H1 (cell line): ENCODE data around the gene TINAG. TPM values are rescaled to one million over a fixed set of nuclear protein-coding genes. Genes with fewer than 3 reads are reported as not detected.

ENCODE experiments used
- CTCF ChIA-PET: fragments of 300-600 bp; sonication (Branson Sonifier 250); formaldehyde crosslinking; loops from one replicate; lab custom pipeline; 2021; ENCODE audit not compliant: partially characterized antibody; lab: Charles Lee
- POLR2A ChIA-PET: fragments of 300-600 bp; sonication (Branson Sonifier 250); formaldehyde crosslinking; loops from one replicate; lab custom pipeline; 2021; ENCODE audit warnings: inconsistent platforms; ENCODE audit not compliant: partially characterized antibody; lab: Charles Lee
- DNase-seq, 2 experiments: peaks; one replicate each; pipeline versions ENCODE4 v3.0.0 to v3.0.0-alpha.2; 2010 to 2022; ENCODE audit warnings: low spot score in 2 of 2, low read depth in 1 of 2, mixed read lengths in 1 of 2
- FAIRE-seq: peaks from 2 replicates; lab custom pipeline; 2011; peaks lifted over from hg19 to GRCh38; lab: Jason Lieb, UNC
- H2AFZ ChIP-seq: 2 replicates; pipeline ENCODE4 v1.8.1; 2012; ENCODE audit warnings: low read length, inconsistent platforms
- H2AK5ac ChIP-seq: 2 replicates; pipeline ENCODE4 v1.6.1; 2013; ENCODE audit warnings: low read depth, low read length
- H2BK120ac ChIP-seq: replicated peaks from 2 replicates; pipeline ENCODE3; 2013; ENCODE audit warnings: low read depth, low read length, inconsistent platforms
- H2BK12ac ChIP-seq: 2 replicates; pipeline ENCODE4 v1.6.1; 2013; ENCODE audit warnings: low read depth, low read length
- H2BK15ac ChIP-seq: 2 replicates; pipeline ENCODE4 v1.6.1; 2013; ENCODE audit warnings: low read length
- H2BK20ac ChIP-seq: 2 replicates; pipeline ENCODE4 v1.6.1; 2013; ENCODE audit warnings: low read length
- H2BK5ac ChIP-seq: 2 replicates; pipeline ENCODE4 v1.6.1; 2013; ENCODE audit warnings: low read depth, low read length
- H3K14ac ChIP-seq: 2 replicates; pipeline ENCODE4 v1.6.1; 2013; ENCODE audit warnings: inconsistent platforms; ENCODE audit not compliant: insufficient read length
- H3K18ac ChIP-seq: 2 replicates; pipeline ENCODE4 v1.6.1; 2013; ENCODE audit warnings: low read length; ENCODE audit errors: extremely low read depth
- H3K23ac ChIP-seq: 2 replicates; pipeline ENCODE4 v1.6.1; 2013; ENCODE audit warnings: inconsistent platforms; ENCODE audit not compliant: insufficient read length
- H3K23me2 ChIP-seq: 2 replicates; pipeline ENCODE4 v1.6.1; 2013; ENCODE audit warnings: low read depth, low read length
- H3K27ac ChIP-seq: 2 replicates; pipeline ENCODE4 v1.6.1; 2011; ENCODE audit warnings: low read depth, low read length, inconsistent platforms
- H3K27me3 ChIP-seq, 4 experiments: replicated peaks in 1 of 4; 1 replicate in 1 of 4; 2 replicates in 3 of 4; pipeline versions ENCODE4 v1.6.1 to v1.8.1; 2011 to 2013; ENCODE audit warnings: low read length in 3 of 4, mild to moderate bottlenecking in 3 of 4, inconsistent platforms in 2 of 4, mixed read lengths in 2 of 4, moderate library complexity in 1 of 4; ENCODE audit not compliant: control insufficient read depth in 3 of 4, insufficient read depth in 3 of 4; ENCODE audit errors: extremely low read depth in 1 of 4
- H3K36me3 ChIP-seq, 4 experiments: 2 replicates each; pipeline versions ENCODE4 v1.6.1 to v1.8.1; 2011 to 2013; ENCODE audit warnings: mild to moderate bottlenecking in 4 of 4, low read length in 3 of 4, moderate library complexity in 2 of 4, control low read depth in 1 of 4, inconsistent platforms in 1 of 4; ENCODE audit not compliant: insufficient read depth in 4 of 4, control insufficient read depth in 2 of 4
- H3K4ac ChIP-seq: replicated peaks from 2 replicates; pipeline ENCODE3; 2013; ENCODE audit warnings: low read length, low read depth, mixed read lengths, inconsistent platforms; ENCODE audit not compliant: insufficient read length
- H3K4me1 ChIP-seq, 4 experiments: replicated peaks in 1 of 4; 1 replicate in 1 of 4; 2 replicates in 3 of 4; pipeline versions ENCODE4 v1.6.1 to v1.8.1; 2011 to 2013; ENCODE audit warnings: low read length in 3 of 4, inconsistent platforms in 2 of 4, mixed read lengths in 1 of 4; ENCODE audit not compliant: insufficient read depth in 4 of 4, control insufficient read depth in 3 of 4
- H3K4me2 ChIP-seq, 2 experiments: 2 replicates each; pipeline versions ENCODE4 v1.6.1 to v1.8.1; 2011 to 2013; ENCODE audit warnings: low read depth in 2 of 2, low read length in 2 of 2, control low read depth in 1 of 2, inconsistent platforms in 1 of 2, mild to moderate bottlenecking in 1 of 2; ENCODE audit not compliant: insufficient read depth in 1 of 2
- H3K4me3 ChIP-seq, 4 experiments: fragments of 200-600, 300-600 bp in 1 of 4; sonication (generic), shearing (Covaris generic), sonication (Bioruptor Twin) in 1 of 4; 2 replicates each; pipeline versions ENCODE4 v1.5.1 to v1.8.1; 2011 to 2016; ENCODE audit warnings: low read length in 4 of 4, low read depth in 3 of 4, control low read depth in 2 of 4, inconsistent platforms in 2 of 4, mild to moderate bottlenecking in 2 of 4, mixed read lengths in 1 of 4, moderate library complexity in 1 of 4; ENCODE audit not compliant: insufficient read depth in 2 of 4; ENCODE audit errors: extremely low read depth in 1 of 4
- H3K56ac ChIP-seq: replicated peaks from 2 replicates; pipeline ENCODE3; 2013; ENCODE audit warnings: low read depth, mild to moderate bottlenecking, mixed read lengths, low read length, inconsistent platforms; ENCODE audit not compliant: insufficient read length
- H3K79me1 ChIP-seq: 2 replicates; pipeline ENCODE4 v1.6.1; 2013; ENCODE audit warnings: low read depth, low read length, control low read depth
- H3K79me2 ChIP-seq, 2 experiments: 2 replicates each; pipeline versions ENCODE4 v1.6.1 to v1.8.1; 2012 to 2013; ENCODE audit warnings: low read length in 2 of 2, mild to moderate bottlenecking in 2 of 2, inconsistent platforms in 1 of 2; ENCODE audit not compliant: insufficient read depth in 2 of 2, control insufficient read depth in 1 of 2
- H3K9ac ChIP-seq, 4 experiments: replicated peaks in 1 of 4; 1 replicate in 1 of 4; 2 replicates in 3 of 4; pipeline versions ENCODE4 v1.6.1 to v1.8.1; 2011 to 2013; ENCODE audit warnings: low read depth in 3 of 4, low read length in 3 of 4, control low read depth in 2 of 4, mild to moderate bottlenecking in 2 of 4, moderate library complexity in 2 of 4, inconsistent platforms in 1 of 4; ENCODE audit errors: extremely low read depth in 1 of 4
- H3K9me3 ChIP-seq, 2 experiments: 2 replicates each; pipeline versions ENCODE4 v1.6.1 to v1.8.1; 2012 to 2013; ENCODE audit warnings: mild to moderate bottlenecking in 2 of 2, moderate library complexity in 2 of 2, control low read depth in 1 of 2, inconsistent platforms in 1 of 2, low read depth in 1 of 2, low read length in 1 of 2, mixed read lengths in 1 of 2; ENCODE audit not compliant: insufficient read depth in 2 of 2
- H4K20me1 ChIP-seq, 2 experiments: replicated peaks in 1 of 2; 2 replicates each; pipeline versions ENCODE3 to v1.8.1; 2011 to 2013; ENCODE audit warnings: inconsistent platforms in 2 of 2, low read length in 2 of 2, mild to moderate bottlenecking in 1 of 2; ENCODE audit not compliant: insufficient read depth in 2 of 2, control insufficient read depth in 1 of 2
- H4K5ac ChIP-seq: 2 replicates; pipeline ENCODE4 v1.6.1; 2013; ENCODE audit warnings: low read length, low read depth, mixed read lengths, inconsistent platforms; ENCODE audit not compliant: insufficient read length
- H4K8ac ChIP-seq: 2 replicates; pipeline ENCODE4 v1.8.0; 2013; ENCODE audit warnings: mild to moderate bottlenecking, moderate library complexity, low read length, inconsistent platforms; ENCODE audit not compliant: insufficient read depth; ENCODE audit errors: extremely low read depth
- H4K91ac ChIP-seq: replicated peaks from 2 replicates; pipeline ENCODE3; 2013; ENCODE audit warnings: low read length, mixed read lengths, inconsistent platforms; ENCODE audit not compliant: insufficient read length
- ASH2L ChIP-seq: fragments of 200-600, 300-600 bp; sonication (generic); IDR thresholded peaks from one replicate; pipeline ENCODE4 v1.7.1; 2017; ENCODE audit warnings: low read length
- ATF2 ChIP-seq: IDR thresholded peaks from 2 replicates; pipeline ENCODE4 v1.6.1; 2012; ENCODE audit warnings: low read length, inconsistent platforms
- BCL11A ChIP-seq, 2 experiments: IDR thresholded peaks; one replicate each; pipeline ENCODE4 v1.6.1; 2011; ENCODE audit warnings: low read depth in 2 of 2, low read length in 2 of 2, mild to moderate bottlenecking in 2 of 2
- CBX8 ChIP-seq: fragments of 300-800, 300-1000 bp; sonication (generic); IDR thresholded peaks from 2 replicates; pipeline ENCODE4 v1.7.1; 2016; ENCODE audit warnings: low read depth, low read length, borderline replicate concordance
- E2F6 ChIP-seq: IDR thresholded peaks from 2 replicates; pipeline ENCODE4 v1.6.1; 2012; ENCODE audit warnings: inconsistent platforms
- EGR1 ChIP-seq: IDR thresholded peaks from 2 replicates; pipeline ENCODE4 v1.6.1; 2011; ENCODE audit warnings: low read depth, low read length, borderline replicate concordance
- EZH2 ChIP-seq: fragments of 200-600 bp; sonication (generic); IDR thresholded peaks from 2 replicates; pipeline ENCODE4 v1.7.1; 2012; ENCODE audit warnings: low read depth, mild to moderate bottlenecking, moderate library complexity, low read length, inconsistent platforms; ENCODE audit not compliant: severe bottlenecking
- KDM4A ChIP-seq: IDR thresholded peaks from one replicate; pipeline ENCODE4 v1.7.1; 2012; ENCODE audit warnings: low read depth, mild to moderate bottlenecking, moderate library complexity, low read length, inconsistent platforms; ENCODE audit not compliant: severe bottlenecking
- POLR2A ChIP-seq, 2 experiments: IDR thresholded peaks; 1 replicate in 1 of 2; 2 replicates in 1 of 2; pipeline ENCODE4 v1.6.1; 2011; ENCODE audit warnings: low read depth in 2 of 2, low read length in 2 of 2, mild to moderate bottlenecking in 2 of 2; ENCODE audit errors: control extremely low read depth in 1 of 2
- RFX5 ChIP-seq: IDR thresholded peaks from 2 replicates; pipeline ENCODE4 v1.6.1; 2011; ENCODE audit warnings: low read depth, low read length, improper control_type of control experiment, borderline replicate concordance
- SP4 ChIP-seq: IDR thresholded peaks from 2 replicates; pipeline ENCODE4 v1.6.1; 2012; ENCODE audit warnings: low read length, inconsistent platforms
- TAF1 ChIP-seq: IDR thresholded peaks from 2 replicates; pipeline ENCODE4 v1.6.1; 2011; ENCODE audit warnings: mild to moderate bottlenecking, low read depth, low read length
- USF2 ChIP-seq: IDR thresholded peaks from 2 replicates; pipeline ENCODE4 v1.6.1; 2011; ENCODE audit warnings: low read length, improper control_type of control experiment
- polyA plus RNA-seq, 7 experiments: library from polyadenylated mRNA; depleted of rRNA in 3 of 7; stranded (reverse) in 5 of 7; unstranded in 2 of 7; fragments of >200 nt in 5 of 7; fragments of 200-250 nt in 2 of 7; gene quantifications; 1 replicate in 5 of 7; 2 replicates in 1 of 7; 4 replicates in 1 of 7; pipeline versions ENCODE4 v1.2.1 to v1.2.3, GENCODE V29; 2011 to 2013; ENCODE audit warnings: missing spikeins in 2 of 7, mixed read lengths in 2 of 7
- total RNA-seq: library from RNA; stranded (reverse); fragmentation: NEBNext Ultra II Directional; extraction: Animal tissue kit (Norgen Biotek cat#: 25700); gene quantifications from 2 replicates; pipeline ENCODE4 v1.2.1, GENCODE V29; 2021

The TINAG gene
- total and polyA plus RNA-seq, 2 of the 8 experiments (the other 6 are each of a cell fraction or from before 2014, with no cell fraction given), result not detected

GRCh38 chr6:54260025-54260424 lies 48.2 kb upstream of the TINAG start:
- ChIA-PET POLR2A (no interaction called here), CTCF (no interaction called here)
- H4K20me1 ChIP-seq, result no peaks in the 10 kb centered on the region
- no peak overlapping the region for H2BK20ac ChIP-seq
- H4K91ac ChIP-seq, result no peak overlapping the region
- H3K14ac ChIP-seq, result no peak overlapping the region
- no peak for DNase-seq
- H3K9ac ChIP-seq, result no peak overlapping the region
- H2BK5ac ChIP-seq, result no peak overlapping the region
- H3K27me3 ChIP-seq, result no peaks in the 10 kb centered on the region
- no peak overlapping the region for H3K56ac ChIP-seq
- no peak overlapping the region for H2BK15ac ChIP-seq
- no peak overlapping the region for H3K4ac ChIP-seq
- no peaks in the 10 kb centered on the region for H3K9me3 ChIP-seq
- no peak overlapping the region for H3K4me2 ChIP-seq
- H3K18ac ChIP-seq, result no peak overlapping the region
- peaks cover 0 to 12% (median 0%) of the 10 kb centered on the region in 4 experiments; a peak in 2 of 7 replicates for H3K4me1 ChIP-seq
- H2AK5ac ChIP-seq, result no peak overlapping the region
- H3K27ac ChIP-seq, result no peak overlapping the region
- H3K23me2 ChIP-seq, result no peaks in the 10 kb centered on the region
- H4K5ac ChIP-seq, result no peak overlapping the region
- no peaks in the 10 kb centered on the region for H3K36me3 ChIP-seq
- no peak for FAIRE-seq
- no peaks in the 10 kb centered on the region for H3K79me2 ChIP-seq
- no peak overlapping the region for H2AFZ ChIP-seq
- H2BK120ac ChIP-seq, result no peak overlapping the region
- no peak overlapping the region for H4K8ac ChIP-seq
- H3K23ac ChIP-seq, result no peak overlapping the region
- H2BK12ac ChIP-seq, result no peak overlapping the region
- H3K79me1 ChIP-seq, result no peaks in the 10 kb centered on the region
- no peak overlapping the region for H3K4me3 ChIP-seq
- TF ChIP-seq E2F6 (no peak), POLR2A (IDR thresholded peaks at IDR 0.05; ENCODE audit: control extremely low read depth in 1 of 2, low read depth in 2 of 2, low read length in 2 of 2) (no peak), RFX5 (no peak), CBX8 (no peak), EGR1 (no peak), ATF2 (no peak), ASH2L (no peak), USF2 (no peak), TAF1 (no peak), SP4 (no peak), KDM4A (no peak), BCL11A (IDR thresholded peaks at IDR 0.05; ENCODE audit: low read depth in 2 of 2, low read length in 2 of 2) (no peak), EZH2 (no peak)
